GM21825 (cell line): ENCODE measurements around the gene KRTAP9-7.

ENCODE experiments used
- ATAC-seq: cut with Tn5 transposase; IDR thresholded peaks from one replicate; pipeline ENCODE4 v1.9.1; 2021; ENCODE audit warnings: mild to moderate bottlenecking, moderate library complexity; ENCODE audit not compliant: unreplicated experiment

KRTAP9-7 gene

GRCh38 chr17:41318231-41318630, 42.7 kb downstream of the KRTAP9-7 start:
- no peak for ATAC-seq

DNA sequence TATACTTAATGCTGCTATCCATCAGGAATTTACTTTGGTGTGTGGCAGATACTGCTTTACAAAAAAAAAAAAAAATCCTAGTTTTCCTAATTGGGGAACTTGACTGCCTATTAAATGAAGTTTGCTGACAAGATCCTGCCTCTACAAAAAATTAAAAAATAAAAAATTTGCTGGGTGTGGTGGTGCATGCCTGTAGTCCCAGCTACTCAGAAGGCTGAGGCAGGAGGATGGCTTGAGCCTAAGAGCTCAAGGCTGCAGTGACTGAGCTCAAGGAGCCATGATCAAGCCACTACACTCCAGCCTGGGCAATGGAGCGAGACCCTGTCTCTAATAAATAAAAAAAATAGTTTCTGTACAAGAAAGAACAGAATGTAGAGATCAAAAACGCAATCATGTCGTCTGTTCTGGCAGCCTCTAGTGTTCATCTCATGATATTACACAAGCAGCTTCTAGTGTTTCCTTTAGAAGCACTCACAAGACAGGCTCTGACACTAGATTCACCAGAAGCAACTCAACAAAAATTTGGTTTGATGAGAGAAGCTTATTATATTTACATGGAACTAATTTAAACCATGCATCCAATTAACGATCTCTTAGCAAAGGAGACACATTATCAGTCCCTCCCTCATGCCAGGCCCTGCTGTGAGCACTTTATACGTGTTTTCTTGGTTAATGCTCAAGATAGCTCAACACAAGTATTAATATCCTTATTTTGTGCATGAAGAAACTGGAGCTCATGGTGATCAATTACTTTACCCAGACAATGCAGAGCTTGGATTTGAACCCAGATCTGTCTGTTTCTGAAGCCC, 46.8 kb downstream of the KRTAP9-7 start:
- ATAC-seq = no peak

- ATAC-seq = no peak
These were observed 47.7 kb downstream of the KRTAP9-7 start for GRCh38 chr17:41322903-41323895.

GRCh38 chr17:41324180-41325075, 48.9 kb downstream of the KRTAP9-7 start:
- no peak for ATAC-seq

- ATAC-seq = no peak
These were observed 49.6 kb downstream of the KRTAP9-7 start for GRCh38 chr17:41325126-41325525.

DNA sequence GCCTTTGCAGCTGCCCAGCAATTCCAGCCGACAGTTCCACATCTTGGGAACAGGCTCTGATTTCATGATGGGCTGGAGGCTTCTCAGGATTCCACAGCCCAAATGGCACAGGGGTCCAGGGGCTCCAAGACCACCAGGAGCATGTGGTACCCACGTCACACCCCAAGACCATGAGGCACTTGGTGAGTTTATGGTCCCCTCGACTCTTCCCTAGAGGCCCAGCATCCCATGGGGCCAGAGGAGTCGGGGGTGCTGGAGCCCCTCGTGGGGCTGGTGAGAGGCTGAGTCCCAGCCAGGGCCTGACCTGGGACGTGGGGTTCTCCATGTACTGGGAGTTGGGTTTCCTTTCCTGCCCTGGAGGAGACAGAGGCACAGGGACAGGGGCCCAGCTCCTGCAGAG, 50.1 kb downstream of the KRTAP9-7 start:
- ATAC-seq = no peak
